Stomach (tissue), 9 donors: Measurements from ENCODE around the gene ENPP1. TPM values are rescaled to one million over a fixed set of nuclear protein-coding genes. Genes with fewer than 3 reads are reported as not detected.
"Not testable (repeated sequence)": the region's sequence is repeated elsewhere in the genome, so short reads cannot be mapped to it uniquely, and the experiment has no call there.

Experiments
- DNase-seq, 2 donors: peaks; one replicate each; pipeline versions ENCODE4 v3.0.0 to v3.0.0-alpha.2; 2013 to 2019
- H3K27ac ChIP-seq, 5 donors: fragments of 200-600 bp in 4 of 5; sonication (generic) in 4 of 5; one replicate each; pipeline ENCODE4 v1.5.1; 2013 to 2019; ENCODE audit warnings: mild to moderate bottlenecking in 1 of 5, moderate library complexity in 1 of 5
- H3K27me3 ChIP-seq, 3 donors: fragments of 200-600 bp; sonication (generic); one replicate each; pipeline ENCODE4 v1.5.1; 2017 to 2019; ENCODE audit warnings: mixed run types in 1 of 3
- H3K36me3 ChIP-seq, 4 donors: fragments of 200-600 bp; sonication (generic); 1 replicate in 3 of 4; 2 replicates in 1 of 4; pipeline ENCODE4 v1.5.1; 2016 to 2019
- H3K4me1 ChIP-seq, 4 donors: fragments of 200-600 bp; sonication (generic); one replicate each; pipeline ENCODE4 v1.5.1; 2016 to 2019
- H3K4me3 ChIP-seq, 4 donors: fragments of 200-600 bp; sonication (generic) in 3 of 4; one replicate each; pipeline ENCODE4 v1.5.1; 2016 to 2019; ENCODE audit warnings: mild to moderate bottlenecking in 1 of 4
- H3K9me3 ChIP-seq, 4 donors: fragments of 200-600 bp; sonication (generic); one replicate each; pipeline ENCODE4 v1.5.1; 2016 to 2019
- CTCF ChIP-seq, 7 experiments: fragments of 450-650 bp in 4 of 7; fragments of 200-600 bp in 3 of 7; sonication (generic) in 3 of 7; IDR thresholded peaks; one replicate each; pipeline ENCODE4 v1.5.1; 2016 to 2019; ENCODE audit warnings: antibody characterized with exemption in 7 of 7, control low read depth in 2 of 7, mild to moderate bottlenecking in 1 of 7
- EP300 ChIP-seq: sonication (generic); formaldehyde crosslinking; IDR thresholded peaks from one replicate; pipeline ENCODE4 v1.6.1; 2017; ENCODE audit warnings: antibody characterized with exemption
- POLR2A ChIP-seq, 4 donors: fragments of 450-650 bp; IDR thresholded peaks; one replicate each; pipeline ENCODE4 v1.6.1; 2016; ENCODE audit warnings: antibody characterized with exemption in 4 of 4, control low read depth in 2 of 4, mild to moderate bottlenecking in 1 of 4, moderate library complexity in 1 of 4
- POLR2AphosphoS5 ChIP-seq, 3 donors: sonication (generic); formaldehyde crosslinking; IDR thresholded peaks; one replicate each; pipeline ENCODE4 v1.6.1; 2016; ENCODE audit warnings: antibody characterized with exemption in 3 of 3
- WGBS, 5 donors: extraction: QIAGEN DNeasy Blood & Tissue Kit in 3 of 5; methylation state at CpG; one replicate each; pipeline versions ENCODE4 v1.1.5 to v1.1.7; 2013 to 2018; 5-methylcytosine and 5-hydroxymethylcytosine counted together
- intact Hi-C: fragments of 100-400 bp; cut with DNase I; formaldehyde crosslinking; loops from one replicate; pipeline ENCODE4 v1.15.1; 2023; ENCODE audit warnings: low total_unique reads
- polyA plus RNA-seq, 3 donors: library from polyadenylated mRNA; stranded (reverse); fragments of 200-250 nt; gene quantifications; one replicate each; pipeline ENCODE4 v1.2.3, GENCODE V29; 2013
- total RNA-seq, 5 donors: library from RNA; depleted of rRNA; stranded (reverse); fragments of >200 nt; gene quantifications; one replicate each; pipeline versions ENCODE4 v1.1.0 to v1.2.3, GENCODE V29; 2014 to 2016
- donor health status: healthy with polysubstance abuse.
- donor health status: Bipolar disorder and iron deficiency.
- donor health status: healthy.

The ENPP1 gene
- total and polyA plus RNA-seq, 8 donors: 0.31 to 42.0 (median 7.0) TPM

- no peak for TF ChIP-seq CTCF (IDR thresholded peaks at IDR 0.05)
- no peak for TF ChIP-seq POLR2A (IDR thresholded peaks at IDR 0.05)
- TF ChIP-seq POLR2AphosphoS5 (IDR thresholded peaks at IDR 0.05): no peak
- no peak for TF ChIP-seq EP300
- H3K4me3 ChIP-seq: no peak overlapping the region
Observed at GRCh38 chr6:131900231-131900630, 92.4 kb downstream of the ENPP1 start.

GRCh38 chr6:131901326-131901873 is 93.6 kb downstream of the ENPP1 start:
- H3K4me3 ChIP-seq, H3K36me3 ChIP-seq, H3K27me3 ChIP-seq, DNase-seq, intact Hi-C loops, H3K4me1 ChIP-seq, H3K27ac ChIP-seq: not testable (repeated sequence)
- peaks cover 0 to 18% (median 10%) of the 10 kb centered on the region in 4 donors for H3K9me3 ChIP-seq
- WGBS, 5 donors: 85 to 94% (median 93%) methylated on average over 5 of the region's 5 CpGs

More at GRCh38 chr6:131900231-131900630, 92.4 kb downstream of the ENPP1 start:
- no peak overlapping the region for H3K27ac ChIP-seq
- peaks cover 0 to 18% (median 10%) of the 10 kb centered on the region in 4 donors for H3K9me3 ChIP-seq
- peaks cover 0 to under 1% (median 0%) of the 10 kb centered on the region in 4 donors for H3K4me1 ChIP-seq
- no peaks in the 10 kb centered on the region for H3K36me3 ChIP-seq
- DNase-seq: no peak
- intact Hi-C loops: no loop called here
- H3K27me3 ChIP-seq: no peaks in the 10 kb centered on the region

- H3K36me3 ChIP-seq, H3K9me3 ChIP-seq, H3K4me3 ChIP-seq, H3K27me3 ChIP-seq, H3K4me1 ChIP-seq, DNase-seq, intact Hi-C loops, H3K27ac ChIP-seq: not testable (repeated sequence)
- WGBS, 5 donors: 84 to 96% (median 94%) methylated on average over 7 to 11 of the region's 12 CpGs
Observed at GRCh38 chr6:131903734-131904133, 95.9 kb downstream of the ENPP1 start.

- intact Hi-C loops: loop anchor here (5.0 kb wide), 1 partner anchor 211 kb away; no protein-coding TSS in a partner anchor
- DNase-seq, H3K4me3 ChIP-seq, H3K27ac ChIP-seq, H3K4me1 ChIP-seq, H3K9me3 ChIP-seq, H3K36me3 ChIP-seq: not testable (repeated sequence)
- WGBS, 5 donors: 69 to 88% (median 79%) methylated on average over 3 of the region's 3 CpGs
- peaks cover 0 to 24% (median 0%) of the 10 kb centered on the region in 3 donors for H3K27me3 ChIP-seq
Observed at GRCh38 chr6:131908787-131909186, 101.0 kb downstream of the ENPP1 start.

GRCh38 chr6:131909408-131910218 is 101.8 kb downstream of the ENPP1 start:
- intact Hi-C loops: loop anchor here (5.0 to 10.0 kb wide), 2 partner anchors 212 to 305 kb away; no protein-coding TSS in a partner anchor
- H3K27me3 ChIP-seq: peaks cover 0 to 30% (median 0%) of the 10 kb centered on the region in 3 donors
- TF ChIP-seq CTCF (IDR thresholded peaks at IDR 0.05) (peak in 5 of 7 experiments; percentile 66 to 91 (median 85)), EP300 (no peak), POLR2A (IDR thresholded peaks at IDR 0.05) (no peak)
- no peaks in the 10 kb centered on the region for H3K36me3 ChIP-seq
- peak; percentile 80 to 87 for DNase-seq
- H3K4me3 ChIP-seq: no peak overlapping the region
- H3K27ac ChIP-seq: no peak overlapping the region
- H3K4me1 ChIP-seq: no peaks in the 10 kb centered on the region
- H3K9me3 ChIP-seq: no peaks in the 10 kb centered on the region
- WGBS, 5 donors: 53 to 62% (median 59%) methylated on average over 4 of the region's 4 CpGs

- peaks cover 0 to 3% (median 0%) of the 10 kb centered on the region in 4 donors for H3K4me1 ChIP-seq
- H3K4me3 ChIP-seq: no peak overlapping the region
- H3K27ac ChIP-seq: no peak overlapping the region
- 69 to 88% (median 83%) methylated on average over 1 of the region's 1 CpG for WGBS, 5 donors
- H3K9me3 ChIP-seq: no peaks in the 10 kb centered on the region
- no peak for DNase-seq
- H3K27me3 ChIP-seq: peaks cover 0 to 30% (median 0%) of the 10 kb centered on the region in 3 donors
- no peaks in the 10 kb centered on the region for H3K36me3 ChIP-seq
- no peak for TF ChIP-seq EP300
- TF ChIP-seq POLR2A (IDR thresholded peaks at IDR 0.05): no peak
- no peak for TF ChIP-seq POLR2AphosphoS5 (IDR thresholded peaks at IDR 0.05)
- peak in 2 of 7 experiments; percentile 11 to 28 for TF ChIP-seq CTCF (IDR thresholded peaks at IDR 0.05)
- intact Hi-C loops: loop anchor here (10.0 kb wide), 1 partner anchor 305 kb away; no protein-coding TSS in a partner anchor
Observed at GRCh38 chr6:131910219-131910589, 102.4 kb downstream of the ENPP1 start.
